ENCODE measurements around the gene CADM2. TPM values are rescaled to one million over a fixed set of nuclear protein-coding genes. Genes with fewer than 3 reads are reported as not detected.

CADM2 gene
- polyA plus RNA-seq, 3 donors, result 0.45 to 0.87 (median 0.83) TPM

- DNase-seq (ENCODE audit: low read depth in 3 of 3, low spot score in 2 of 3), result no peak
These were observed 344.4 kb downstream of the CADM2 start for GRCh38 chr3:85303156-85303555.

- no peak for DNase-seq (ENCODE audit: low read depth in 3 of 3, low spot score in 2 of 3)
These were observed 345.7 kb downstream of the CADM2 start for GRCh38 chr3:85304360-85304964.

GRCh38 chr3:85312331-85312730 is 353.5 kb downstream of the CADM2 start:
- no peak for DNase-seq (ENCODE audit: low read depth in 3 of 3, low spot score in 2 of 3)

- no peak for DNase-seq (ENCODE audit: low read depth in 3 of 3, low spot score in 2 of 3)
These were observed 354.6 kb downstream of the CADM2 start for GRCh38 chr3:85313380-85313779.

- DNase-seq (ENCODE audit: low read depth in 3 of 3, low spot score in 2 of 3), result no peak
These were observed 357.5 kb downstream of the CADM2 start for GRCh38 chr3:85316252-85316651.

GRCh38 chr3:85321892-85322291 is 363.1 kb downstream of the CADM2 start:
- no peak for DNase-seq (ENCODE audit: low read depth in 3 of 3, low spot score in 2 of 3)

GRCh38 chr3:85330071-85330470 is 371.3 kb downstream of the CADM2 start:
- no peak for DNase-seq (ENCODE audit: low read depth in 3 of 3, low spot score in 2 of 3)

GRCh38 chr3:85337895-85338294 is 379.1 kb downstream of the CADM2 start:
- DNase-seq (ENCODE audit: low read depth in 3 of 3, low spot score in 2 of 3), result no peak

GRCh38 chr3:85342915-85343314 is 384.1 kb downstream of the CADM2 start:
- DNase-seq (ENCODE audit: low read depth in 3 of 3, low spot score in 2 of 3), result no peak

GRCh38 chr3:85355572-85355971 is 396.8 kb downstream of the CADM2 start:
- no peak for DNase-seq (ENCODE audit: low read depth in 3 of 3, low spot score in 2 of 3)

GRCh38 chr3:85360742-85361387 is 402.1 kb downstream of the CADM2 start:
- DNase-seq (ENCODE audit: low read depth in 3 of 3, low spot score in 2 of 3), result peak in 1 of 3 donors; percentile 27

GRCh38 chr3:85364296-85364909 is 405.6 kb downstream of the CADM2 start:
- DNase-seq (ENCODE audit: low read depth in 3 of 3, low spot score in 2 of 3), result no peak

GRCh38 chr3:85370341-85370740 is 411.6 kb downstream of the CADM2 start:
- no peak for DNase-seq (ENCODE audit: low read depth in 3 of 3, low spot score in 2 of 3)

- DNase-seq (ENCODE audit: low read depth in 3 of 3, low spot score in 2 of 3), result no peak
These were observed 417.3 kb downstream of the CADM2 start for GRCh38 chr3:85376131-85376530.

- DNase-seq (ENCODE audit: low read depth in 3 of 3, low spot score in 2 of 3), result no peak
These were observed 418.3 kb downstream of the CADM2 start for GRCh38 chr3:85377115-85377514.

GRCh38 chr3:85384372-85384771 is 425.6 kb downstream of the CADM2 start:
- no peak for DNase-seq (ENCODE audit: low read depth in 3 of 3, low spot score in 2 of 3)

GRCh38 chr3:85387913-85388505 is 429.2 kb downstream of the CADM2 start:
- DNase-seq (ENCODE audit: low read depth in 3 of 3, low spot score in 2 of 3), result no peak

- DNase-seq (ENCODE audit: low read depth in 3 of 3, low spot score in 2 of 3), result no peak
These were observed 435.6 kb downstream of the CADM2 start for GRCh38 chr3:85394424-85394823.

- DNase-seq (ENCODE audit: low read depth in 3 of 3, low spot score in 2 of 3), result no peak
These were observed 438.6 kb downstream of the CADM2 start for GRCh38 chr3:85397434-85397833.

- DNase-seq (ENCODE audit: low read depth in 3 of 3, low spot score in 2 of 3), result no peak
These were observed 467.3 kb downstream of the CADM2 start for GRCh38 chr3:85426121-85426520.

- DNase-seq (ENCODE audit: low read depth in 3 of 3, low spot score in 2 of 3), result no peak
These were observed 468.7 kb downstream of the CADM2 start for GRCh38 chr3:85427467-85427866.

- no peak for DNase-seq (ENCODE audit: low read depth in 3 of 3, low spot score in 2 of 3)
These were observed 473.3 kb downstream of the CADM2 start for GRCh38 chr3:85432081-85432480.
